NCI-H187 treated with DMSO at 0.1 percent for 48 hours (cell line): Measurements from ENCODE around the gene PRSS50.
"Not testable (repeated sequence)": the region's sequence is repeated elsewhere in the genome, so short reads cannot be mapped to it uniquely, and the experiment has no call there.

Source experiments
- DNase-seq: peaks from one replicate; lab custom pipeline; 2025; lab: John Stamatoyannopoulos, UW

The PRSS50 gene

GRCh38 chr3:46708401-46709156 is 9.1 kb downstream of the PRSS50 start:
- no peak for DNase-seq

GRCh38 chr3:46707601-46708011 is 10.1 kb downstream of the PRSS50 start:
- no peak for DNase-seq

- DNase-seq, result no peak
Observed at GRCh38 chr3:46706771-46707582, 10.7 kb downstream of the PRSS50 start.

- DNase-seq, result no peak
Observed at GRCh38 chr3:46705751-46706552, 11.7 kb downstream of the PRSS50 start.

- no peak for DNase-seq
Observed at GRCh38 chr3:46705022-46705530, 12.6 kb downstream of the PRSS50 start.

GRCh38 chr3:46704346-46704745 is 13.3 kb downstream of the PRSS50 start:
- not testable (repeated sequence) for DNase-seq

- DNase-seq, result no peak
Observed at GRCh38 chr3:46703013-46703520, 14.6 kb downstream of the PRSS50 start.

- DNase-seq, result no peak
Observed at GRCh38 chr3:46702246-46703012, 15.2 kb downstream of the PRSS50 start.

- DNase-seq, result no peak
Observed at GRCh38 chr3:46701181-46701939, 16.3 kb downstream of the PRSS50 start, which contains the start of gene TMIE. TSS of gene TMIE (plus strand) at chr3:46701392. CDS start at chr3:46701488, 96 bp downstream.

- no peak for DNase-seq
Observed at GRCh38 chr3:46700772-46701171, 16.9 kb downstream of the PRSS50 start.

GRCh38 chr3:46699676-46700523 is 17.8 kb downstream of the PRSS50 start:
- no peak for DNase-seq

GRCh38 chr3:46695962-46696894 is 21.4 kb downstream of the PRSS50 start:
- DNase-seq, result no peak

GRCh38 chr3:46695177-46695961 is 22.3 kb downstream of the PRSS50 start:
- DNase-seq, result no peak

GRCh38 chr3:46694520-46694919 is 23.1 kb downstream of the PRSS50 start:
- no peak for DNase-seq

- no peak for DNase-seq
Observed at GRCh38 chr3:46693892-46694226, 23.8 kb downstream of the PRSS50 start.

- no peak for DNase-seq
Observed at GRCh38 chr3:46693038-46693891, 24.4 kb downstream of the PRSS50 start, which contains the start of gene ALS2CL. TSS of gene ALS2CL (minus strand) at chr3:46693679. CDS start at chr3:46689440, 4,239 bp downstream.
